GM21619 (cell line): Measurements from ENCODE around the gene KRTAP5-4.
"Not testable (repeated sequence)": the region's sequence is repeated elsewhere in the genome, so short reads cannot be mapped to it uniquely, and the experiment has no call there.

Experiments used
- ATAC-seq: cut with Tn5 transposase; IDR thresholded peaks from one replicate; pipeline ENCODE4 v1.9.1; 2021; ENCODE audit not compliant: unreplicated experiment

Gene KRTAP5-4, protein sequence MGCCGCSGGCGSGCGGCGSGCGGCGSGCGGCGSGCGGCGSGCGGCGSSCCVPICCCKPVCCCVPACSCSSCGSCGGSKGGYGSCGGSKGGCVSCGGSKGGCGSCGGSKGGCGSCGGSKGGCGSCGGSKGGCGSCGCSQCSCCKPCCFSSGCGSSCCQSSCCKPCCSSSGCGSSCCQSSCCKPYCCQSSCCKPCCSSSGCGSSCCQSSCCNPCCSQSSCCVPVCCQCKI

DNA sequence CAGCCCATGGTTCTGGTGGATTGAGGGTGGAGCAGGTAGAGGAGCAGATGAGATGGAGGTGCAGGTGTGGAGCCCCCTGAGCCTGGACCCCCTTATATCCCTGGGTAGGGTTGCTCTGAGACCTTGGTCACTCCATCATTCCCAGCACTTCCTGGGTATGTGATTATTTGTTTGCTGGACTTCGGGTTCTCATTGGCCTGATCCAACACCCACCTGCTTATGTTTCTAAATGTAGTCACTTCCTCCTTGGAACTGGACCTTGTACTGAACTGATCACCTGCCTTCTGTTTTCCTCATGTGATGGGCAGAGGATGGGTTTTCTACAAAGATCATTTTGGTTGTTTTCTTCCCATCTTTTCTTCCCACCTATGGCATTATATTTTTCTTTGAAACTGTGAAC is at the start of gene KRTAP5-4:
KRTAP5-4 (minus strand) TSS at position 53 of the 400 bp plus-strand sequence; CDS start at position 8, 45 bp downstream.
- ATAC-seq = no peak

- ATAC-seq = no peak
Measured at GRCh38 chr11:1671658-1672057, 49.7 kb upstream of the KRTAP5-4 start.

DNA sequence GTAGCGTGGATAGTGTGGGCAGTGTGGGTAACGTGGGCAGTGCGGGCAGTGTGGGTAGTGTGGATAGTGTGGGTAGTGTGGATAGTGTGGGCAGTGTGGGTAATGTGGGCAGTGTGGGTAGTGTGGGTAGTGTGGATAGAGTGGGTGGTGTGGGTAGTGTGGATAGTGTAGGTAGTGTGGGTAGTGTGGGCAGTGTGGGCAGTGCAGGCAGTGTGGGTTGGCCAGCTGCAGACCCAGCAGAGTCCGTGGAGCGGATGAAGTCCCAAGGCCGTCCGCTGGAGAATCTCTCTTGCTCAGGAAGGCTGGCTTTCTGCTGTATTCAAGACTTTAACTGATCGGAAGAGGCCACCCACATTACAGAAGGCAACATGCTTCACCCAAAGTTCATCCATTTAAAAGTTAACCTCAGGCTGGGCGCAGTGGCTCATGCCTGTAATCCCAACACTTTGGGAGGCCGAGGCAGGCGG is 49.0 kb upstream of the KRTAP5-4 start:
- ATAC-seq = no peak

DNA sequence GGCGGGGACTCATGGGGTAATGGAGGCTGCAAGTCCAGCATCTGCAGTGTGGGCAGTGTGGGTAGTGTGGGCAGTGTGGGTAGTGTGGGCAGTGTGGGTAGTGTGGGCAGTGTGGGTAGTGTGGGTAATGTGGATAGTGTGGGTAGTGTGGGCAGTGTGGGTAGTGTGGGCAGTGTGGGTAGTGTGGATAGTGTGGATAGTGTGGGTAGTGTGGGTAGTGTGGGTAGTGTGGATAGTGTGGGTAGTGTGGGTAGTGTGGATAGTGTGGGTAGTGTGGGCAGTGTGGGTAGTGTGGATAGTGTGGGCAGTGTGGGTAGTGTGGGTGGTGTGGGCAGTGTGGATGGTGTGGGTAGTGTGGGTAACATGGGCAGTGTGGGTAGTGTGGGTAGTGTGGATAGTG is 48.5 kb upstream of the KRTAP5-4 start:
- ATAC-seq = not testable (repeated sequence)

GRCh38 chr11:1669546-1670218 is 47.7 kb upstream of the KRTAP5-4 start:
- no peak for ATAC-seq

DNA sequence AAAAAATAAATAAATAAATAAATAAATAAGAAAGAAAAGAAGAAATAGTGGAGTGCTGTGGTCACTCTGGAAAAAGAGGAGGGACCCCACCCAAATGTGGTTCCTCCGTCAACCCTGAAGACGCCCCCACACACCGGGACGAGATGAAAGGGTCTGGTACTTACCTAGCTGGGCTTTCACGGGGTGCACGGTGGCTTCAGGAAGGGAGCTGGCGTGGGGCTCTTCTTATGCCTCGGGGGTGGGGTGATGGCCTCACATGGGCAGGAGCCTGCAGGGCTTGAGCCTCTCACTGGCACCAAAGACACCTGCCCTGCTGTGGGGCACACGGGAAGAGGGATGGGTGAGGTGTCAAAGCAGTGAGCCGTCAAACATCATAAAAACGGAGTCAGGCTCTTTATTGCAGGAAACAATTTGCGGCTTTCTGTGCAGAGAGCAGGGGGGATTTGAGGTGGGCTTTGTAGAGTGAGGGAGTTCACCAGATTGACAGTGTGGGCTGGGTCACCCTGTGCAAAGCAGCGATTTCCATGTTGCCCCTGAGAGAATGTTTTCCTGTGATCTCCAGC is 47.1 kb upstream of the KRTAP5-4 start:
- no peak for ATAC-seq

- no peak for ATAC-seq
Measured at GRCh38 chr11:1667906-1668305, 46.0 kb upstream of the KRTAP5-4 start.

GRCh38 chr11:1667121-1667850 is 45.3 kb upstream of the KRTAP5-4 start:
- no peak for ATAC-seq

DNA sequence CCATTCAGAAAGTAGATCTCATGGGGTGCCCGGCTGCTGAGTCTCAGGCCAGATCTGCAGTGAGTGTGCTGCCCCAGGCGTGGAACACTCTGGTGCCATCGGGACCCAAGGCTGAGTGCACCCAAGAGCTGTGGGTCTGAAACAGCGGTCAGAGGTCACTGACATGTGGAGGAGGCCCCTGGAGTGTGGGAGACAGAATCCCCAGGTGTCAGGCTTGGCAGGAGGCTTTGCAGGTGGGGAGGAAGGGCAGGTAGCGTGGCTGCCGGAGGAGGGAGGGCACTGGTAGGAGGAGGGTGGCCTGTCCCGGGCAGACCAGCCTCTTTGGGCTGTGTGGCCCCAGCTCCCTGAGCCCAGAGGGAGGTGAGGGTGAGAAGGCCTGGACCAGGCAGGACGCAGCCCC is 43.4 kb upstream of the KRTAP5-4 start:
- no peak for ATAC-seq

DNA sequence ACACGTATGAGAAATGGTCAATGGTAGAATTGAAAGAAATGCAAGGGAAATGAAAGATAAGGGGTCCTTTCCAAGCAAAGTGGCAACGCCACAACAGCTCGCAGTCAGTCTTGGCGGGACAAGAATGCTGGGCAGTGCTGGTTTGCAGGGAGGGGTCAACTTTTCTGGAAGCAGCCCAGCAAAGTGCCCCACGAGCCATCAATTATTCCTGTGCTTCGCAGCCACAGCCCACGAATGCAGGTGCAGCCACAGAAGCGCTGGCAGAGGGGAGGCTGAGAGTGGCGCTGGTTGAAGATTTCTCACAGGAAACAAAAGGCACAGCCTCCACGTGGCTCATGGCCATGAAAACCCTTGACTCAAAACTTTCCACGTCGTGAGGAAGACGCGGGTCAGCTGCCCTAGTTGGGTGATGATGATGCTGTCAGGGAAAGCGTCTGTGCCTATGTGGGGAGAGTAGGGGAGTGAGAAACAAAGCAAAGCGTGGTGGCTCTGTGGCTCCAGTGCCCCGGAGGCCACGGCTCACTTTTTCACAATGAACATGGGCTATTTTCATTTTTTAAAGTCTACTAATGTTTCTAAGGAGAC is 40.9 kb upstream of the KRTAP5-4 start:
- ATAC-seq = not testable (repeated sequence)

DNA sequence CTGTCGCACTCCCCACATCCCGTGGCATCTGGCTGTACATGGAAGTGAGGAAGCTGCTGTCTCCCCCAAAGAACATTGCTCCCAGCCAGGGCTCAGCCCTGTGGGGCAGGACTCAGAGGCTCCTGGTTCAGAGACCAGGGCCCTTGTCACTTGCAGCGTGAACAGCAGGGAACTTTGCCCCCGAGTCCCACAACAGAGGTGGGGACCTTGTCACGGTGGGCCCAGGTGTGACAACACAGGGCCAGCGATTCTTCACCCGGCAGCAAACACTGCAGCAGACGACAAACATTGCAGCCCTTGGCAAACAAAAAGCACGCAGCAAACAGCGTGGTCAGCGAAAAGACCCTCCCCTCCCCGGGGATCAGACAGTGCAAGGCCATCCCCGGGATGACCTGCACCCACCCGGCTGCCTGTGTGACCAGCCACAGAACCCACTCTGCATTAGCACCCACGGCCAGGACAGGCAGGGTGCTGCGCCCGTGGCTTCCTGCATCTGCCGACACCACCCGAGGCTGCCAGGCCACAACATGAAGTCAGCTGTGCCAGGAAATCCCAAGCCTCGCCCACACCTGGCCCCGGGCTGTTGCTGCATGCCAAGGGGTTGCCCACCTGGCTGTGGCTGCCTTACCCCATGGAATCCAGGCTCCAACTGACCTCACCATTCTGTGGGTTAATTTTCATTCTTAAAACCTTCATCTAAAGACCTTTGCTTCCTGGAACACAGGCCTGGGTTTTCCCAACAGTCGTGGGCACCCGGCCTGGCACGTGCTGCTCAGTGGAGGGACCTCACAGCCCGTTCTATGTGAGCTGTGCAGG is 39.7 kb upstream of the KRTAP5-4 start:
- ATAC-seq = not testable (repeated sequence)

DNA sequence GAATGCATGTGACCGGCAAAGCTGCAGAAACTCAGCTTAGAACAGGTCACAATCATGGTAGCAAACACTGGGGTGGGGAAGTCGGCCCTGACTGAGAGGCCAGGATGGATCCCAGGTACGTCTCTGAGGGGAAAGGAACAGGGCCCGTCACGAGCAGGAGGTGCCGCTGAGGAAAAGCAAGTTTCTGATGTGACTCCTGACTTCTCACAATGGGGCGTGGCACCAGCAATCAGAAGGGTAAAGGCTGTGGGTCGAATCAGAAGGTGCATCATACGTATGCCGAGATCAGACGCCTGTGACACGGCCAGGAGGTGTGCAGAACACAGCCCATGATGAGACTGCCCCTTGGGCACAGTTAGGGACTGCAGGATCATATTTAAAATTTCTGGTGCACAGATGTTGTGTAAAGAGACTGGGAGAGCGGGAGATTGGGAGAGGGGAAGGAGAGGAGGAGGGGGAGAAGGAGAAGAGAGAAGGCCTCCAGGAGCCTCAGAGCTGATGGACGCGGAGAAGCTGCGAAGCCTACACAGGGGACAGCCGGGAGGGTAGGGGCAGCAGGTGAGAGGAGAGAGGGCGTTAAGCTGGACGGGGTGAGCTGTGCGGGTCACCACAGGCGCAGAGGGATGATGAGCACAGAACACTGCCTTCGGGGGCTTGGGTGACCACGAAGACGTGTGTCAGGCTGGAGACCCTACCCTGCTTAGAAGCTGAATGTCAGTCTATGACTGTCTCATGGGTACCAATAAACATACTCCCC is 38.4 kb upstream of the KRTAP5-4 start:
- ATAC-seq = no peak

DNA sequence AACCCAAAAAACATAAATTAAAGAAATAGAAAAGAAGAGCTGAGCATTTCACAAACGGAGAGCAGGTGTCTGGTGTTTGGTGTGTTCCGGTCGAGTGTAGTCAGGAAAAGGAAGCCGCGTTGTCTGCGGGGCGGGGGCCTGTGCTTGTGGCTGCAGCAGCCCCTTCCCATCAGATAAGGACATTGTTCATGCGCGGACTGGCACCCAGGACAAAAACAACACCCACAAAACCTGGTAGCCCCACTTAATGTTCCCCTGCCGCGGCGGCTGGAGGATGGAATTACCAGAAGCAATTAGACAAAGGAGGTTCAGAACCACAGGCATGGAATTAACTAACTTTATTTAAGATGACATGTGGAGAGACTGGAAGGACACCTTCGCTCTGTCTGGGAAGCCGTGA is 37.6 kb upstream of the KRTAP5-4 start:
- no peak for ATAC-seq

DNA sequence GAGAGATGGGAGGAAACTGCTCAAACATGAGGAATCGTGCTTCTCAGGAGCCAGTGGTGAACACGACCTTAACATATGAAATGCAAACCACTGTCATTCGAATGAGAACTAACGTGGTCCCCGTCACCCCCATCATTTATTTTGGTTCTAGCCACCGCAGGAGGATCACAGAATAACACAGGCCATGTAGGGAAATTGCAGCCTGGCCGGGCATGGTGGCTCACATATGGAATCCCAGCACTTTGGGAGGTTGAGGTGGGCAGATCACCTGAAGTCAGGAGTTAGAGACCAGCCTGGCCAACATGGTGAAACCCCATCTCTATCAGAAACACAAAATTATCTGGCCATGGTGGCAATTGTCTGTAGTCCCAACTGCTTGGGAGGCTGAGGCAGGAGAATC is 34.7 kb upstream of the KRTAP5-4 start:
- ATAC-seq = no peak

DNA sequence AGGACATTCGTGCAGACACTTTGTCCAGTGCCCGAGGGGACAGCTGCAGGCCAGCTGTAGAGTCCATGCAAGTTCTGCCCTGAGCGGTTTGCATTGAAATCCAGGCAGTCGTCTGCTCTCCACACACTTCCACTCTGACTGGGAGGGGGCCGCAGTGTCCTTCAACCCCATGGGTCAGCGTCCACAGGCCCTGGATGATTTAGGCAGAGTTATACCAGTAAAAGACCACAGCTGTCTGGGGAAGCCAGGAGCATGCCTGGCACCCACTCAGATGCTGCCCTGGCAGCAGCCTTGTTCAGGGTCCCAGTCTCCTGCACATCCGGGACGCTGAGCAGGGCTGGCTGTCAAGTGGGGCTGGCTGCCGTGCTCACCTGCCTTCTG is 34.1 kb upstream of the KRTAP5-4 start:
- ATAC-seq = no peak

GRCh38 chr11:1655168-1656060 is 33.5 kb upstream of the KRTAP5-4 start:
- no peak for ATAC-seq

DNA sequence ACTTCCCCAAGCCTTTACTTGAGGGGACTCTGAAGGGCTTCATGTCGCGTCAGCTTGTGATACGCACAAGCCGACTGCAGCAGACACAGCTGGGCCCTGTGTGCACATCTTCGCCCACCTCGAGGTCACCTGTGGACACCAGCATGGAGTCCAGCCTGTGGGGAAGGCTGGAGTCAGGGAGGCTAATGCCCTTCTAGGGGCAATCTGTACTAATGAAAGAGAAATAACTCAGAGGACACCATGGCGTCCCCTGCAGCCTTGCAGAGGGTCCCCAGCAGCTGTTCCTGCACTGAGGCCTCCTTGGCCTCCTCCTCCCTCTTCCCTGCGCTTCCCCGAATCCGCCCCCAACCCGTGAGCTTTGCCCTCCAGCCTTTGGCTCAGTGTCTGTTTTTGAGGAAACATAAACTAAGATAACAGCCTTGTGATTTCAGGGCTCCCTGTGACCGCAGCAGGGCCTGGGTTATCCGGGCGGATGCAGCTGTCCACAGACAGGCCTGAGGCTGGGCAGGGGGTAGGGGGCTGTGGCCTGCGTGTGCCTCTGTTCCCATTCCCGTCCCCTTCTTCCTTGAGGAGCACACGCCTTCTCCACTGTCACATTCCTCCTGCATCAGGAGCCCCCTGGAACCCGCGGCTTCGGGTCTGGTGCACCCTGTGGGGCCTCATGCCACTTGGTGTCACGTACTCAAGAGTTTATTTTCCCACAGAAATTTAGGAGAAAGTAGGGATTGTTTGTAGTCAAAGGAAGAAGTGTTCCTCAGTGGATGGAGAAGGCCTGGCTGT is 32.6 kb upstream of the KRTAP5-4 start:
- ATAC-seq = no peak
